Skeletal muscle satellite cell (primary cell): ENCODE results near the gene SGIP1.

Experiments used
- H3K27me3 ChIP-seq: 2 replicates; pipeline ENCODE4 v1.7.0; 2013; ENCODE audit warnings: low read length; ENCODE audit not compliant: control insufficient read depth, insufficient read depth
- H3K36me3 ChIP-seq: 2 replicates; pipeline ENCODE4 v1.7.0; 2013; ENCODE audit warnings: mild to moderate bottlenecking, control low read depth, low read length; ENCODE audit not compliant: insufficient read depth
- H3K4me1 ChIP-seq: 2 replicates; pipeline ENCODE4 v1.7.0; 2013; ENCODE audit warnings: low read length; ENCODE audit not compliant: control insufficient read depth, insufficient read depth
- H3K4me2 ChIP-seq: 2 replicates; pipeline ENCODE4 v1.7.0; 2013; ENCODE audit warnings: mild to moderate bottlenecking, low read length
- H3K4me3 ChIP-seq: 2 replicates; pipeline ENCODE4 v1.7.0; 2013; ENCODE audit warnings: low read length
- H3K9ac ChIP-seq: 2 replicates; pipeline ENCODE4 v1.7.0; 2013; ENCODE audit warnings: mild to moderate bottlenecking, low read depth, low read length, moderate library complexity
- H3K9me3 ChIP-seq: replicated peaks from 2 replicates; pipeline ENCODE4 v1.7.0; 2013; ENCODE audit warnings: mild to moderate bottlenecking, control low read depth, low read length

The SGIP1 gene

GRCh38 chr1:66559517-66559916 lies 25.6 kb downstream of the SGIP1 start:
- Histone ChIP-seq H3K4me3 (no peak overlapping the region), H3K9me3 (no peaks in the 10 kb centered on the region), H3K9ac (no peak overlapping the region), H3K27me3 (no peaks in the 10 kb centered on the region), H3K4me1 (peaks cover 39% of the 10 kb centered on the region), H3K36me3 (peaks cover 4% of the 10 kb centered on the region), H3K4me2 (no peak overlapping the region)

GRCh38 chr1:66562561-66562960 lies 28.6 kb downstream of the SGIP1 start:
- Histone ChIP-seq H3K9me3 (no peaks in the 10 kb centered on the region), H3K4me3 (peak overlapping the region; percentile 59), H3K4me1 (peaks cover 39% of the 10 kb centered on the region), H3K4me2 (peak overlapping the region; percentile 69), H3K27me3 (no peaks in the 10 kb centered on the region), H3K36me3 (no peaks in the 10 kb centered on the region), H3K9ac (peak overlapping the region; percentile 82)

GRCh38 chr1:66563094-66563800 lies 29.3 kb downstream of the SGIP1 start:
- peaks cover 39% of the 10 kb centered on the region for H3K4me1 ChIP-seq
- H3K36me3 ChIP-seq = no peaks in the 10 kb centered on the region
- H3K9ac ChIP-seq = peak overlapping the region; percentile 82
- peak overlapping the region; percentile 59 for H3K4me3 ChIP-seq
- H3K9me3 ChIP-seq = no peaks in the 10 kb centered on the region
- no peaks in the 10 kb centered on the region for H3K27me3 ChIP-seq
- H3K4me2 ChIP-seq = peak overlapping the region; percentile 69

GRCh38 chr1:66563941-66564630 lies 30.1 kb downstream of the SGIP1 start:
- no peaks in the 10 kb centered on the region for H3K9me3 ChIP-seq
- H3K4me1 ChIP-seq = peaks cover 39% of the 10 kb centered on the region
- H3K4me2 ChIP-seq = peak overlapping the region; percentile 69
- H3K27me3 ChIP-seq = no peaks in the 10 kb centered on the region
- peak overlapping the region; percentile 59 for H3K4me3 ChIP-seq
- H3K36me3 ChIP-seq = no peaks in the 10 kb centered on the region
- peak overlapping the region; percentile 85 for H3K9ac ChIP-seq

- no peak overlapping the region for H3K9ac ChIP-seq
- no peaks in the 10 kb centered on the region for H3K9me3 ChIP-seq
- H3K27me3 ChIP-seq = no peaks in the 10 kb centered on the region
- H3K4me3 ChIP-seq = no peak overlapping the region
- H3K4me2 ChIP-seq = no peak overlapping the region
- no peaks in the 10 kb centered on the region for H3K36me3 ChIP-seq
- peaks cover 34% of the 10 kb centered on the region for H3K4me1 ChIP-seq
Observed at GRCh38 chr1:66570196-66570595, 36.2 kb downstream of the SGIP1 start.

GRCh38 chr1:66571789-66572188 lies 37.8 kb downstream of the SGIP1 start:
- Histone ChIP-seq H3K4me2 (peak overlapping the region; percentile 1), H3K4me1 (peaks cover 34% of the 10 kb centered on the region), H3K9me3 (no peaks in the 10 kb centered on the region), H3K4me3 (no peak overlapping the region), H3K27me3 (no peaks in the 10 kb centered on the region), H3K9ac (no peak overlapping the region), H3K36me3 (no peaks in the 10 kb centered on the region)

- H3K4me3 ChIP-seq = no peak overlapping the region
- peaks cover 36% of the 10 kb centered on the region for H3K4me1 ChIP-seq
- H3K36me3 ChIP-seq = no peaks in the 10 kb centered on the region
- no peaks in the 10 kb centered on the region for H3K27me3 ChIP-seq
- no peaks in the 10 kb centered on the region for H3K9me3 ChIP-seq
- no peak overlapping the region for H3K4me2 ChIP-seq
- no peak overlapping the region for H3K9ac ChIP-seq
Observed at GRCh38 chr1:66575739-66576138, 41.8 kb downstream of the SGIP1 start.

GRCh38 chr1:66576645-66577044 lies 42.7 kb downstream of the SGIP1 start:
- Histone ChIP-seq H3K27me3 (no peaks in the 10 kb centered on the region), H3K9me3 (no peaks in the 10 kb centered on the region), H3K4me3 (no peak overlapping the region), H3K4me2 (no peak overlapping the region), H3K9ac (no peak overlapping the region), H3K4me1 (peaks cover 27% of the 10 kb centered on the region), H3K36me3 (no peaks in the 10 kb centered on the region)

- no peak overlapping the region for H3K9ac ChIP-seq
- H3K4me3 ChIP-seq = no peak overlapping the region
- H3K4me1 ChIP-seq = peaks cover 18% of the 10 kb centered on the region
- H3K27me3 ChIP-seq = no peaks in the 10 kb centered on the region
- no peaks in the 10 kb centered on the region for H3K9me3 ChIP-seq
- H3K36me3 ChIP-seq = no peaks in the 10 kb centered on the region
- H3K4me2 ChIP-seq = no peak overlapping the region
Observed at GRCh38 chr1:66578841-66579240, 44.9 kb downstream of the SGIP1 start.

- H3K9me3 ChIP-seq = no peaks in the 10 kb centered on the region
Observed at GRCh38 chr1:66580081-66580480, 46.1 kb downstream of the SGIP1 start.

GRCh38 chr1:66583021-66583420 lies 49.1 kb downstream of the SGIP1 start:
- Histone ChIP-seq H3K9ac (no peak overlapping the region), H3K36me3 (no peaks in the 10 kb centered on the region), H3K9me3 (no peaks in the 10 kb centered on the region), H3K4me3 (no peak overlapping the region), H3K4me1 (peaks cover 16% of the 10 kb centered on the region), H3K4me2 (no peak overlapping the region), H3K27me3 (no peaks in the 10 kb centered on the region)

More at GRCh38 chr1:66580081-66580480, 46.1 kb downstream of the SGIP1 start:
- Histone ChIP-seq H3K36me3 (no peaks in the 10 kb centered on the region), H3K4me2 (no peak overlapping the region), H3K4me3 (no peak overlapping the region), H3K9ac (no peak overlapping the region), H3K27me3 (no peaks in the 10 kb centered on the region), H3K4me1 (peaks cover 23% of the 10 kb centered on the region)

- Histone ChIP-seq H3K4me1 (peaks cover 7% of the 10 kb centered on the region), H3K27me3 (no peaks in the 10 kb centered on the region), H3K9me3 (no peaks in the 10 kb centered on the region), H3K4me2 (no peak overlapping the region), H3K9ac (no peak overlapping the region), H3K4me3 (no peak overlapping the region), H3K36me3 (no peaks in the 10 kb centered on the region)
Observed at GRCh38 chr1:66585002-66585401, 51.0 kb downstream of the SGIP1 start.
